K562 (cell line): ENCODE measurements around the gene SIGLEC6. TPM values are rescaled to one million over a fixed set of nuclear protein-coding genes. Genes with fewer than 3 reads are reported as not detected.
A peak's percentile ranks its signal among the peaks of the same experiment; 100 is the strongest.

Experiments
- ARID3A ChIP-seq: IDR thresholded peaks from 2 replicates; pipeline ENCODE4 v1.6.1; 2012; ENCODE audit warnings: low read depth, low read length, improper control_type of control experiment, borderline replicate concordance
- ETS1 ChIP-seq: conservative IDR thresholded peaks from 2 replicates; pipeline ENCODE4 v1.6.1; 2011; ENCODE audit warnings: low read depth, mild to moderate bottlenecking, low read length; ENCODE audit not compliant: control insufficient read depth
- FOXK2 ChIP-seq, 2 experiments: fragments of 450-650 bp; IDR thresholded peaks in 1 of 2; conservative IDR thresholded peaks in 1 of 2; 2 replicates each; pipeline ENCODE4 v1.6.1; 2016; ENCODE audit warnings: low read depth in 2 of 2, mild to moderate bottlenecking in 1 of 2
- FOXO4 ChIP-seq: fragments of 450-650 bp; formaldehyde crosslinking; IDR thresholded peaks from 2 replicates; pipeline ENCODE4 v1.4.0; 2020; ENCODE audit warnings: mild to moderate bottlenecking, moderate library complexity
- JUNB ChIP-seq: fragments of 450-650 bp; formaldehyde crosslinking; conservative IDR thresholded peaks from 2 replicates; pipeline ENCODE4 v1.4.0; 2020; ENCODE audit warnings: mild to moderate bottlenecking
- KLF13 ChIP-seq: fragments of 450-650 bp; IDR thresholded peaks from 2 replicates; pipeline ENCODE4 v1.6.1; 2016; ENCODE audit warnings: missing genetic modification characterization, low read depth, mild to moderate bottlenecking, missing compliant biosample characterization, moderate library complexity, borderline replicate concordance
- PRDM10 ChIP-seq: fragments of 450-650 bp; IDR thresholded peaks from 2 replicates; pipeline ENCODE4 v1.6.1; 2018; ENCODE audit not compliant: partially characterized antibody
- RFX7 ChIP-seq: fragments of 250-450 bp; sonication (Bioruptor Pico); IDR thresholded peaks from 2 replicates; pipeline ENCODE4 v1.5.1; 2021; ENCODE audit warnings: mild to moderate bottlenecking
- ZNF316 ChIP-seq: fragments of 450-650 bp; IDR thresholded peaks from 2 replicates; pipeline ENCODE4 v1.6.1; 2016
- polyA plus RNA-seq, 8 experiments: library from polyadenylated mRNA; depleted of rRNA in 4 of 8; stranded (reverse) in 5 of 8; unstranded in 3 of 8; fragments of >200 nt; fragmentation: Nextera tagmentation in 2 of 8; fragmentation: Illumina TruSeq in 1 of 8; extraction: Ambion mirVana in 2 of 8; extraction: Trizol in 1 of 8; gene quantifications; 2 replicates each; pipeline versions ENCODE4 v1.2.1 to v1.2.3, GENCODE V29; 2011 to 2014; ENCODE audit warnings: inconsistent platforms in 1 of 8, missing spikeins in 1 of 8
- total RNA-seq, 7 experiments: library from RNA; depleted of rRNA in 6 of 7; stranded (reverse); fragments of >200 nt in 6 of 7; fragmentation: Illumina TruSeq in 2 of 7; extraction: Trizol in 2 of 7; gene quantifications; 2 replicates each; pipeline versions ENCODE4 v1.2.1 to v1.2.3, GENCODE V29; 2011 to 2021; ENCODE audit warnings: low replicate concordance in 1 of 7

The SIGLEC6 gene
- total and polyA plus RNA-seq, 9 of the 15 experiments (the other 6 are each of a cell fraction or from before 2014, with no cell fraction given): 0.03 to 17.5 (median 0.71) TPM

- TF ChIP-seq PRDM10 (peak; percentile 60), KLF13 (tag) (0 out of 2 replicates have a peak, but pooled peaks have one; percentile 5), ZNF316 (0 out of 2 replicates have a peak, but pooled peaks have one; percentile 5), JUNB (CRISPR knock-in tag) (no peak), ARID3A (0 out of 2 replicates have a peak, but pooled peaks have one; percentile 15), RFX7 (CRISPR knock-in tag) (no peak), ETS1 (0 out of 2 replicates have a peak, but pooled peaks have one; percentile 28), FOXK2 (conservative IDR thresholded peaks at IDR 0.05 in 1 of 2, IDR thresholded peaks at IDR 0.05 in 1 of 2; ENCODE audit: low read depth in 2 of 2) (peak; percentile 83 to 87; a peak in 3 of 4 replicates), FOXO4 (CRISPR knock-in tag) (no peak)
These were observed 16.1 kb upstream of the SIGLEC6 start (continued) for GRCh38 chr19:51547397-51548212.
